Caco-2 (cell line): ENCODE measurements around the gene CEBPA. TPM values are rescaled to one million over a fixed set of nuclear protein-coding genes. Genes with fewer than 3 reads are reported as not detected.

ENCODE experiments used
- BruUV-seq: library from RNA; stranded (reverse); fragments of 400-500 nt; replicated peaks from 2 replicates; lab custom pipeline; 2021; lab: Mats Ljungman, UMichigan
- CTCF ChIA-PET: fragments of 300-600 bp; sonication (Branson Sonifier 250); formaldehyde crosslinking; loops from one replicate; lab custom pipeline; 2022; ENCODE audit warnings: antibody characterized with exemption; lab: Charles Lee
- POLR2A ChIA-PET: fragments of 300-600 bp; sonication (Branson Sonifier 250); formaldehyde crosslinking; loops from one replicate; lab custom pipeline; 2022; ENCODE audit warnings: antibody characterized with exemption; lab: Charles Lee
- DNase-seq, 2 experiments: peaks; one replicate each; pipeline versions ENCODE4 v3.0.0 to v3.0.0-alpha.2; 2020 to 2022
- H3K27me3 ChIP-seq: replicated peaks from 2 replicates; pipeline ENCODE4 v1.6.0; 2011; ENCODE audit warnings: low read length; ENCODE audit not compliant: control insufficient read depth, insufficient read depth
- H3K36me3 ChIP-seq: 2 replicates; pipeline ENCODE4 v1.5.1; 2011; ENCODE audit warnings: low read length; ENCODE audit not compliant: control insufficient read depth, insufficient read depth
- H3K4me1 ChIP-seq: fragments of 250-450 bp; sonication (Bioruptor Pico); 2 replicates; pipeline ENCODE4 v1.5.1; 2020; ENCODE audit warnings: mild to moderate bottlenecking
- H3K4me3 ChIP-seq: 2 replicates; pipeline ENCODE4 v1.5.1; 2011; ENCODE audit warnings: low read depth, mild to moderate bottlenecking, control low read depth, low read length
- H3K9me3 ChIP-seq: fragments of 250-450 bp; sonication (Bioruptor Pico); 2 replicates; pipeline ENCODE4 v1.5.1; 2020; ENCODE audit warnings: mild to moderate bottlenecking, moderate library complexity
- H3K27ac Mint-ChIP-seq: one replicate; pipeline ENCODE4 v1.8.0; 2022; ENCODE audit warnings: mixed read lengths; ENCODE audit not compliant: unreplicated experiment
- H3K27me3 Mint-ChIP-seq: one replicate; pipeline ENCODE4 v1.8.0; 2022; ENCODE audit warnings: mixed read lengths; ENCODE audit not compliant: insufficient read depth, unreplicated experiment
- H3K36me3 Mint-ChIP-seq: one replicate; pipeline ENCODE4 v1.8.0; 2022; ENCODE audit warnings: mild to moderate bottlenecking, mixed read lengths; ENCODE audit not compliant: insufficient read depth, unreplicated experiment
- H3K4me1 Mint-ChIP-seq: one replicate; pipeline ENCODE4 v1.8.0; 2022; ENCODE audit warnings: low read depth, mixed read lengths; ENCODE audit not compliant: unreplicated experiment
- H3K4me3 Mint-ChIP-seq: one replicate; pipeline ENCODE4 v1.8.0; 2022; ENCODE audit warnings: mild to moderate bottlenecking, moderate library complexity, mixed read lengths; ENCODE audit not compliant: unreplicated experiment
- H3K9me3 Mint-ChIP-seq: one replicate; pipeline ENCODE4 v1.8.0; 2022; ENCODE audit warnings: mixed read lengths; ENCODE audit not compliant: unreplicated experiment
- intact Hi-C: fragments of 100-400 bp; cut with micrococcal nuclease; formaldehyde crosslinking; loops from one replicate; pipeline ENCODE4 v1.10.0; 2022; ENCODE audit not compliant: unreplicated experiment
- total RNA-seq: library from RNA; stranded (reverse); gene quantifications from 2 replicates; pipeline ENCODE4 v1.2.3, GENCODE V29; 2022
- TF ChIP-seq, protein P1 (sequence below), 2 experiments: fragments of 200-600 bp in 1 of 2; IDR thresholded peaks; 1 replicate in 1 of 2; 2 replicates in 1 of 2; pipeline versions ENCODE4 v1.5.1 to v1.8.0; 2011 to 2022; ENCODE audit warnings: antibody characterized with exemption in 1 of 2, control low read depth in 1 of 2, inconsistent platforms in 1 of 2, low read depth in 1 of 2, low read length in 1 of 2, mild to moderate bottlenecking in 1 of 2, moderate library complexity in 1 of 2; ENCODE audit not compliant: insufficient read depth in 1 of 2, severe bottlenecking in 1 of 2, unreplicated experiment in 1 of 2

The CEBPA gene
- total RNA-seq, 1 experiment from 2014 or later: 110 TPM

DNA sequence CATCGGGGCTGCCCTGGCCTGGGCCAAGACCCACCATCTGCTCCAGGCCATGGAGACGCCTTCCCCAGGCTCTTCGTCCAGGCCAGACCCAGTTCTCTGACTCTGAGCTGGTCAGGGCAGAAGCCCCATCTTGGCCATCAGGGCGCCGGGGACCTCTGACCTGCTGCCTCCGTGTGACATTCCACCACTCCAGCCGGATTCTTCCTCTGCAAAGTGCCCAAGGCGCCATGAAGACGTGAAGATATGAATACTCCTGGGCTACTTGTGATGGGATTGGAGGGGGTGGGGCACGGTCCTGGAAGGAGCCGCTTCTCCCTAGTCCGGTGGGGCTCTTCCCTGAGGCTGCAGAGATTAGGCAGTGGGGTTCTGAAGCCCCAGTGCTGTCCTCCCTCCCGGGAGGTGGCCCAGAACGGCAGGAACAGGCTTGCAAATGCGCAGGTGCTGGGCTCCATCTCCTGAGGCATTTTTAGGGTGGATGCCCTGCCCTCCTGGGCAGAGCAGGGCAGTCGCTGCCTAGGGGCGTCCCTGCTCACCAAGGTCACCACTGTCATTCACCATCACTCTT, 50.7 kb downstream of the CEBPA start:
- H3K9me3 Mint-ChIP-seq: no peaks in the 10 kb centered on the region
- DNase-seq: no peak
- TF ChIP-seq, protein P1, sequence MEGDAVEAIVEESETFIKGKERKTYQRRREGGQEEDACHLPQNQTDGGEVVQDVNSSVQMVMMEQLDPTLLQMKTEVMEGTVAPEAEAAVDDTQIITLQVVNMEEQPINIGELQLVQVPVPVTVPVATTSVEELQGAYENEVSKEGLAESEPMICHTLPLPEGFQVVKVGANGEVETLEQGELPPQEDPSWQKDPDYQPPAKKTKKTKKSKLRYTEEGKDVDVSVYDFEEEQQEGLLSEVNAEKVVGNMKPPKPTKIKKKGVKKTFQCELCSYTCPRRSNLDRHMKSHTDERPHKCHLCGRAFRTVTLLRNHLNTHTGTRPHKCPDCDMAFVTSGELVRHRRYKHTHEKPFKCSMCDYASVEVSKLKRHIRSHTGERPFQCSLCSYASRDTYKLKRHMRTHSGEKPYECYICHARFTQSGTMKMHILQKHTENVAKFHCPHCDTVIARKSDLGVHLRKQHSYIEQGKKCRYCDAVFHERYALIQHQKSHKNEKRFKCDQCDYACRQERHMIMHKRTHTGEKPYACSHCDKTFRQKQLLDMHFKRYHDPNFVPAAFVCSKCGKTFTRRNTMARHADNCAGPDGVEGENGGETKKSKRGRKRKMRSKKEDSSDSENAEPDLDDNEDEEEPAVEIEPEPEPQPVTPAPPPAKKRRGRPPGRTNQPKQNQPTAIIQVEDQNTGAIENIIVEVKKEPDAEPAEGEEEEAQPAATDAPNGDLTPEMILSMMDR (IDR thresholded peaks at IDR 0.05; ENCODE audit: insufficient read depth in 1 of 2, low read depth in 1 of 2, low read length in 1 of 2, severe bottlenecking in 1 of 2, unreplicated experiment in 1 of 2): no peak
- no peaks in the 10 kb centered on the region for H3K4me1 Mint-ChIP-seq
- Histone ChIP-seq H3K9me3 (no peaks in the 10 kb centered on the region), H3K36me3 (no peaks in the 10 kb centered on the region), H3K4me1 (peaks cover 22% of the 10 kb centered on the region; the same call in 1 of the 2 replicates), H3K27me3 (no peaks in the 10 kb centered on the region), H3K4me3 (no peak overlapping the region)
- no peak overlapping the region for H3K27ac Mint-ChIP-seq
- intact Hi-C loops: no loop called here
- H3K36me3 Mint-ChIP-seq: no peaks in the 10 kb centered on the region
- H3K4me3 Mint-ChIP-seq: no peak overlapping the region
- POLR2A ChIA-PET: no interaction called here
- CTCF ChIA-PET: no interaction called here
- BruUV-seq: no TSS peak
- H3K27me3 Mint-ChIP-seq: no peaks in the 10 kb centered on the region

DNA sequence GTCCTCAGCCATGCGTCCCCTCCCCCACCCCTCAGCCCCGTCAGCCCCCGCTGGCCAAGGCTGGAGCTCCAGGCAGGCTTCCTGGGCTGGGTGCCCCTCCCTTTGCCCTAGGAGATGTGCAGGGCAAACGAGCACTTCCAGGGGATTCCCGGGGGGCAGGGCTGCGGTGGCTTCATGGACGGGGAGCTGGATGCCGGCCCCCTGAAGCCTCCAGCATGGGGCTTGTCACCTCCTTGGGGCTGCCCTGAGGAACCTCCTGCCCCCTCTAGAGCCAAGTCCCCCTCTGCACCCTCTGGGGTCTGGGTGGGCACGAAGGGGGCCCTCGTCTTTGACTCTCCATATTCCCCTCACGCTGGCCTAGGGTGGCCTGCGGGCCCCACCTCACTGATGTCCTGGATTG, 51.3 kb downstream of the CEBPA start:
- ChIA-PET CTCF (no interaction called here), POLR2A (no interaction called here)
- Histone ChIP-seq H3K9me3 (peaks cover 1% of the 10 kb centered on the region; the same call in 1 of the 2 replicates), H3K4me1 (peaks cover 22% of the 10 kb centered on the region; the same call in 1 of the 2 replicates), H3K36me3 (no peaks in the 10 kb centered on the region), H3K4me3 (no peak overlapping the region), H3K27me3 (no peaks in the 10 kb centered on the region)
- Mint-ChIP-seq H3K27me3 (no peaks in the 10 kb centered on the region), H3K27ac (no peak overlapping the region), H3K9me3 (no peaks in the 10 kb centered on the region), H3K36me3 (no peaks in the 10 kb centered on the region), H3K4me3 (no peak overlapping the region), H3K4me1 (no peaks in the 10 kb centered on the region)
- TF ChIP-seq, protein P1 (IDR thresholded peaks at IDR 0.05; ENCODE audit: insufficient read depth in 1 of 2, low read depth in 1 of 2, low read length in 1 of 2, severe bottlenecking in 1 of 2, unreplicated experiment in 1 of 2): no peak
- intact Hi-C loops: no loop called here
- BruUV-seq: no TSS peak
- no peak for DNase-seq

DNA sequence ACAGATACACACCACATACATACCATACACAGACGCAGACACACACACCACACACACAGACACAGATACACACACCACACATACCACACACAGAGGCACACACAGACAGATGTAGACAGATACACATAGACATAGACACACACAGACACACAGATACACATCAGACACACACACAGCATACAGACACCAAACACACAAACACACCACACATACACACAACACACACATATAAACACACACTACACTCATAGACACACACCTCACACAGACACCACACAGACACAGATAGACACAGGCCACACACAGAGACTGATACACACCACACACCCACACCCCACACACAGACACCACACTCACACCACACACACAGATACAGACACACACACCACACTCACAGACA, 51.8 kb downstream of the CEBPA start:
- no peak for DNase-seq
- Histone ChIP-seq H3K4me1 (peaks cover 22% of the 10 kb centered on the region; the same call in 1 of the 2 replicates), H3K27me3 (no peaks in the 10 kb centered on the region), H3K36me3 (no peaks in the 10 kb centered on the region), H3K4me3 (no peak overlapping the region), H3K9me3 (peaks cover 7% of the 10 kb centered on the region; the same call in 1 of the 2 replicates)
- TF ChIP-seq, protein P1 (IDR thresholded peaks at IDR 0.05; ENCODE audit: insufficient read depth in 1 of 2, low read depth in 1 of 2, low read length in 1 of 2, severe bottlenecking in 1 of 2, unreplicated experiment in 1 of 2): no peak
- H3K4me1 Mint-ChIP-seq: no peaks in the 10 kb centered on the region
- BruUV-seq: no TSS peak
- H3K27ac Mint-ChIP-seq: no peak overlapping the region
- H3K9me3 Mint-ChIP-seq: no peaks in the 10 kb centered on the region
- H3K4me3 Mint-ChIP-seq: no peak overlapping the region
- intact Hi-C loops: no loop called here
- CTCF ChIA-PET: no interaction called here
- no peaks in the 10 kb centered on the region for H3K36me3 Mint-ChIP-seq
- H3K27me3 Mint-ChIP-seq: no peaks in the 10 kb centered on the region
- POLR2A ChIA-PET: no interaction called here

Other genes with a start within 250 kb of the CEBPA start
- gene RHPN2, start 237.6 kb downstream of the CEBPA start, total RNA-seq: 69.5 and 78.5 TPM in 2 replicates
- gene GPATCH1, start 221.4 kb downstream of the CEBPA start, total RNA-seq: 16.1 and 17.1 TPM in 2 replicates
- 0.20 and 0.37 TPM in 2 replicates for gene WDR88, start 170.4 kb downstream of the CEBPA start, total RNA-seq
- gene LRP3, start 108.2 kb downstream of the CEBPA start, total RNA-seq: 21.3 and 22.8 TPM in 2 replicates
- gene SLC7A10, start 76.7 kb downstream of the CEBPA start, total RNA-seq: not detected in 2 replicates
- 74.9 and 79.4 TPM in 2 replicates for gene CEBPG, start 71.2 kb upstream of the CEBPA start, total RNA-seq
- gene PEPD, start 219.3 kb upstream of the CEBPA start, total RNA-seq: 116 and 123 TPM in 2 replicates